Measurements from ENCODE around the gene KLF5.
"Not testable (repeated sequence)": the region's sequence is repeated elsewhere in the genome, so short reads cannot be mapped to it uniquely, and the experiment has no call there.

Gene KLF5

GRCh38 chr13:73045031-73045430 is 13.8 kb upstream of the KLF5 start:
- no peak overlapping the region for H3K27ac ChIP-seq
- POLR2A ChIA-PET (ENCODE audit: low non-redundant PET): no interaction called here
- no peak for TF ChIP-seq CTCF (conservative IDR thresholded peaks at IDR 0.05; ENCODE audit: low read depth)
- CTCF ChIA-PET: no interaction called here
- no peak for DNase-seq (ENCODE audit: low spot score)

- H3K27ac ChIP-seq; POLR2A ChIA-PET (ENCODE audit: low non-redundant PET); CTCF ChIA-PET; DNase-seq (ENCODE audit: low spot score): not testable (repeated sequence)
Measured at GRCh38 chr13:73048615-73049014, 10.2 kb upstream of the KLF5 start.

- no peak for DNase-seq (ENCODE audit: low spot score)
- ChIA-PET POLR2A (ENCODE audit: low non-redundant PET) (no interaction called here), CTCF (interaction anchor here (0.6 kb wide), 1 partner anchor 388 kb away, joined by 3 read pairs; no protein-coding TSS in a partner anchor)
- no peak overlapping the region for H3K27ac ChIP-seq
- no peak for TF ChIP-seq CTCF (conservative IDR thresholded peaks at IDR 0.05; ENCODE audit: low read depth)
Measured at GRCh38 chr13:73054712-73055111, 4.1 kb upstream of the KLF5 start.

DNA sequence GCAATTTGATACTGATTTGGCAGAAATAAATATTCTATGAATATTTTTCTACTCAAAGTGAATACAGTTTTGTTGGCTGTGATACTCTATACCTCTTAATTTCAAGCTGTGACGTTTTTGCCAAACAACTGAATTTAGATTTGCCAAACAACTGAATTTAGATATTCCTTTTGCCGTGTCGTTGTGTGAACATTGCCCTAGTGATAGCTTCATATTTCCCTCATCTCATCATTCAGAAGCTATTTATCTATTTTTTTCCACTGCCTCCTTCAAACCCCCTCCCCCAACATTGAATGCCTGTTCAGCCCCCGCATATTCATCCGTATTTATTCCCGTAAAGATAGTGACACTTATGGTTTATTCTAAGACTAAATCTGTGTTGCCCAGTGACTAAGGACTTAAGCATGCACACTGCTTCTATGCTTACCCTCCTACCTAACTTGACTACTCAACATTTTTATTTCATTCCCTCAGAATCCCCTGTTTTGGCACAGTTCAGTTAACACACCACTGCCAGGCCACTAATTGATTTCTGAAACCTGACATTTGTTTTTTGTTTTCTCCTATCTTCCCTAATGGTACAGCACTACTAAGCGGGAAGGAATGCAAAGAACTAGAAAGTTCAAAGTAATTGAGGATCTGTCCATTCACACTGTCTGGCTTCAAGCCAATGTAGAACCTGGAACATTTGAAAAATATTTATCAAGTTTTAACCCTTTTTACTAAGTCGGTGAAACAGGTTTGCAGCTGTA is 2.8 kb upstream of the KLF5 start:
- H3K27ac ChIP-seq: no peak overlapping the region
- peak; percentile 76 for DNase-seq (ENCODE audit: low spot score)
- TF ChIP-seq CTCF (conservative IDR thresholded peaks at IDR 0.05; ENCODE audit: low read depth): no peak
- ChIA-PET POLR2A (ENCODE audit: low non-redundant PET) (interaction anchor here (0.8 kb wide), 1 partner anchor 78 kb away, joined by 3 read pairs; no protein-coding TSS in a partner anchor), CTCF (no interaction called here)

GRCh38 chr13:73056565-73056962 is 2.2 kb upstream of the KLF5 start:
- no peak for DNase-seq (ENCODE audit: low spot score)
- ChIA-PET POLR2A (ENCODE audit: low non-redundant PET) (no interaction called here), CTCF (interaction anchor here (0.5 kb wide), 1 partner anchor 73 kb away, joined by 3 read pairs; no protein-coding TSS in a partner anchor)
- H3K27ac ChIP-seq: no peak overlapping the region
- no peak for TF ChIP-seq CTCF (conservative IDR thresholded peaks at IDR 0.05; ENCODE audit: low read depth)

DNA sequence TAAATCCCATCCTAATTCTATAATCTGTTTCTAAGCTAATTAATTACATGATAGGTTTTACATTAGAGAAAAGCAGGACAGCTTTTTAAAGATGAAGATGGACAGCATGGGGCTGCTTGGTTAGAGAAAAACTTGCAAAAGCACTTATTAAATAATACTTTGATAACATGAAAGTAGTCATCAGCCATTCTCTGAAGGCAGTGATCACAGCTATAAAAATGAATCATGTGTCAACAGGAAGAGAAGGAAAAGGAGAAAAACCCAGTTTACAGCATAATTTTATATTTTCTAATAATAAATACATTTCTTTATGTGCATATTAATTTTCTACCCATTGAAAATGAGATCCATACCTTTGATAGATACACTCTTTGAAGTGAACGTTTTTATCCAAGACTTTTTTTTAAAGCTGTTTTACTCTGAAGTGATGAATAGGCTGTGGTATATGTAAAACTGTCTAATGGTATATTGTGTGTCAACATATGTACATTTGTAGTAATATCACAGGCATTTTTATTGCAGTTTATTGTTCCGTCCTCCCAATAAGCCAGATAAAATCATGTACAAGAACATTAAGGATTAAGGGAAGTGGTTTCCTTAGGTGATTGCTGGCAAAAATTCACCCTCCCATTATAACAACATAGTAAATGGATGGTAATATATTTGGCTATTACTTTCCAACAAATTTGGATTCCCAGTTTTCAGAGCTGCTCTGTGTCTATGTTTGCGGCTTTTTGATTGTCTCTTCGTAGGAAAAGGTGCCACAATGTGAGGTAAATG is 1.3 kb upstream of the KLF5 start:
- ChIA-PET CTCF (interaction anchor here (0.5 kb wide), 2 partner anchors 74 to 112 kb away, joined by 3 to 4 read pairs; no protein-coding TSS in a partner anchor), POLR2A (ENCODE audit: low non-redundant PET) (no interaction called here)
- no peak for TF ChIP-seq CTCF (conservative IDR thresholded peaks at IDR 0.05; ENCODE audit: low read depth)
- DNase-seq (ENCODE audit: low spot score): no peak
- no peak overlapping the region for H3K27ac ChIP-seq

- ChIA-PET CTCF (interaction anchor here (0.5 to 0.8 kb wide), 3 partner anchors 13 to 113 kb away, joined by 3 to 4 read pairs (median 4); no protein-coding TSS in a partner anchor), POLR2A (ENCODE audit: low non-redundant PET) (no interaction called here)
- DNase-seq (ENCODE audit: low spot score): no peak
- H3K27ac ChIP-seq: peak overlapping the region; percentile 93
- TF ChIP-seq CTCF (conservative IDR thresholded peaks at IDR 0.05; ENCODE audit: low read depth): no peak
Measured at GRCh38 chr13:73058064-73058313, 816 bp upstream of the KLF5 start.

Data from RWPE1 (cell line).